GM23338 (cell line): ENCODE measurements around the gene GPSM1. TPM values are rescaled to one million over a fixed set of nuclear protein-coding genes. Genes with fewer than 3 reads are reported as not detected.

Experiments
- ATAC-seq: fragments of 200-7000 bp; cut with Tn5 transposase; 3 replicates; pipeline ENCODE4 v1.9.1; 2020
- DNase-seq: peaks from one replicate; pipeline ENCODE4 v3.0.0-alpha.2; 2015; ENCODE audit warnings: low spot score
- H2AFZ ChIP-seq: fragments of 200-600 bp; sonication (generic); 2 replicates; pipeline ENCODE4 v1.8.0; 2016; ENCODE audit warnings: antibody characterized with exemption, mild to moderate bottlenecking, moderate library complexity
- H3F3A ChIP-seq: fragments of 200-600 bp; sonication (generic); replicated peaks from 2 replicates; pipeline ENCODE4 v1.8.0; 2017; ENCODE audit warnings: antibody characterized with exemption, mixed run types, low read depth
- H3K27ac ChIP-seq: fragments of 200-600 bp; sonication (generic); 2 replicates; pipeline ENCODE4 v1.6.1; 2016; ENCODE audit warnings: low read depth
- H3K27me3 ChIP-seq: fragments of 200-600 bp; sonication (generic); 2 replicates; pipeline ENCODE4 v1.8.0; 2016; ENCODE audit warnings: mild to moderate bottlenecking, mixed run types, moderate library complexity; ENCODE audit not compliant: insufficient read depth
- H3K36me3 ChIP-seq: fragments of 200-600 bp; sonication (generic); 2 replicates; pipeline ENCODE4 v1.8.0; 2016; ENCODE audit warnings: mild to moderate bottlenecking; ENCODE audit not compliant: insufficient read depth
- H3K4me1 ChIP-seq: fragments of 200-600 bp; sonication (generic); 2 replicates; pipeline ENCODE4 v1.8.0; 2016; ENCODE audit warnings: mild to moderate bottlenecking, moderate library complexity; ENCODE audit not compliant: insufficient read depth
- H3K4me2 ChIP-seq: fragments of 200-600 bp; sonication (generic); 2 replicates; pipeline ENCODE4 v1.7.1; 2017; ENCODE audit warnings: mixed run types
- H3K4me3 ChIP-seq: fragments of 200-600 bp; sonication (generic); 2 replicates; pipeline ENCODE4 v1.6.1; 2016; ENCODE audit warnings: mixed run types
- H3K79me2 ChIP-seq: fragments of 200-600 bp; sonication (generic); replicated peaks from 2 replicates; pipeline ENCODE4 v1.8.0; 2017; ENCODE audit warnings: mild to moderate bottlenecking; ENCODE audit not compliant: insufficient read depth
- H3K9me2 ChIP-seq: fragments of 200-600 bp; sonication (generic); 2 replicates; pipeline ENCODE4 v1.8.0; 2017; ENCODE audit not compliant: insufficient read depth
- H4K20me1 ChIP-seq: fragments of 200-600 bp; sonication (generic); replicated peaks from 2 replicates; pipeline ENCODE4 v1.8.0; 2017; ENCODE audit warnings: mild to moderate bottlenecking; ENCODE audit not compliant: insufficient read depth
- H3K27ac Mint-ChIP-seq: 2 replicates; pipeline ENCODE4 v1.8.0; 2020; ENCODE audit warnings: inconsistent platforms, mild to moderate bottlenecking, moderate library complexity, mixed read lengths
- H3K27me3 Mint-ChIP-seq: 3 replicates; pipeline ENCODE4 v1.8.0; 2022; ENCODE audit warnings: low read depth, mild to moderate bottlenecking, moderate library complexity, mixed read lengths, inconsistent platforms; ENCODE audit not compliant: insufficient read depth, poor library complexity
- H3K36me3 Mint-ChIP-seq: 3 replicates; pipeline ENCODE4 v1.8.0; 2021; ENCODE audit warnings: low read depth, mild to moderate bottlenecking, inconsistent platforms, moderate library complexity, mixed read lengths
- H3K4me1 Mint-ChIP-seq: 3 replicates; pipeline ENCODE4 v1.8.0; 2020; ENCODE audit warnings: mild to moderate bottlenecking, inconsistent platforms, mixed read lengths
- H3K4me3 Mint-ChIP-seq: 3 replicates; pipeline ENCODE4 v1.8.0; 2021; ENCODE audit warnings: moderate library complexity, mild to moderate bottlenecking, inconsistent platforms, mixed read lengths
- H3K9me3 Mint-ChIP-seq: 3 replicates; pipeline ENCODE4 v1.8.0; 2020; ENCODE audit warnings: moderate library complexity, mild to moderate bottlenecking, inconsistent platforms, mixed read lengths
- CREB1 ChIP-seq: fragments of 250-450 bp; sonication (Bioruptor Pico); IDR thresholded peaks from 2 replicates; pipeline ENCODE4 v1.5.0; 2020; ENCODE audit warnings: low read depth, mild to moderate bottlenecking, moderate library complexity
- EZH2 ChIP-seq: fragments of 200-600 bp; sonication (generic); IDR thresholded peaks from one replicate; pipeline ENCODE4 v1.8.0; 2017; ENCODE audit warnings: antibody characterized with exemption, mild to moderate bottlenecking, low read depth; ENCODE audit not compliant: unreplicated experiment
- EZH2phosphoT487 ChIP-seq: fragments of 200-600 bp; sonication (generic); IDR thresholded peaks from one replicate; pipeline ENCODE4 v1.8.1; 2018; ENCODE audit warnings: antibody characterized with exemption; ENCODE audit not compliant: unreplicated experiment
- JUNB ChIP-seq: IDR thresholded peaks from one replicate; pipeline ENCODE4 v1.6.1; 2016; ENCODE audit warnings: antibody characterized with exemption; ENCODE audit not compliant: unreplicated experiment
- NANOG ChIP-seq: IDR thresholded peaks from 2 replicates; pipeline ENCODE4 v1.6.1; 2016; ENCODE audit warnings: antibody characterized with exemption, borderline replicate concordance
- POLR2AphosphoS5 ChIP-seq: IDR thresholded peaks from 2 replicates; pipeline ENCODE4 v1.6.1; 2016; ENCODE audit warnings: antibody characterized with exemption, low read depth
- STAT1 ChIP-seq: IDR thresholded peaks from one replicate; pipeline ENCODE4 v1.6.1; 2016; ENCODE audit warnings: antibody characterized with exemption; ENCODE audit not compliant: unreplicated experiment
- ZNF114 ChIP-seq: fragments of 250-450 bp; sonication (Bioruptor Pico); IDR thresholded peaks from 2 replicates; pipeline ENCODE4 v1.5.0; 2020; ENCODE audit warnings: mild to moderate bottlenecking, moderate library complexity
- ZNF331 ChIP-seq: fragments of 250-450 bp; sonication (Bioruptor Pico); IDR thresholded peaks from 2 replicates; pipeline ENCODE4 v1.5.0; 2020; ENCODE audit warnings: low read depth, mild to moderate bottlenecking, moderate library complexity
- polyA plus RNA-seq: library from polyadenylated mRNA; unstranded; fragments of >200 nt; fragmentation: Nextera tagmentation; extraction: Ambion mirVana; gene quantifications from 2 replicates; pipeline ENCODE4 v1.2.1, GENCODE V29; 2016
- total RNA-seq: library from RNA; depleted of rRNA; stranded (reverse); fragments of >200 nt; shearing (Covaris generic); gene quantifications from 2 replicates; pipeline ENCODE4 v1.2.3, GENCODE V29; 2014
- TF ChIP-seq, protein P1 (sequence below), 2 experiments: fragments of 200-600 bp in 1 of 2; sonication (generic) in 1 of 2; conservative IDR thresholded peaks; 2 replicates each; pipeline versions ENCODE4 v1.5.1 to v1.6.1; 2016 to 2017; ENCODE audit warnings: antibody characterized with exemption in 2 of 2, low read depth in 2 of 2, mild to moderate bottlenecking in 2 of 2, moderate library complexity in 1 of 2
- TF ChIP-seq, protein P2 (sequence below): IDR thresholded peaks from 2 replicates; pipeline ENCODE4 v1.6.1; 2016; ENCODE audit warnings: antibody characterized with exemption
- TF ChIP-seq, protein P3 (sequence below): IDR thresholded peaks from one replicate; pipeline ENCODE4 v1.6.1; 2018; ENCODE audit warnings: antibody characterized with exemption; ENCODE audit not compliant: unreplicated experiment

GPSM1 gene
- total and polyA plus RNA-seq, 2 experiments from 2014 or later, result 4.8 to 23.2 TPM

DNA sequence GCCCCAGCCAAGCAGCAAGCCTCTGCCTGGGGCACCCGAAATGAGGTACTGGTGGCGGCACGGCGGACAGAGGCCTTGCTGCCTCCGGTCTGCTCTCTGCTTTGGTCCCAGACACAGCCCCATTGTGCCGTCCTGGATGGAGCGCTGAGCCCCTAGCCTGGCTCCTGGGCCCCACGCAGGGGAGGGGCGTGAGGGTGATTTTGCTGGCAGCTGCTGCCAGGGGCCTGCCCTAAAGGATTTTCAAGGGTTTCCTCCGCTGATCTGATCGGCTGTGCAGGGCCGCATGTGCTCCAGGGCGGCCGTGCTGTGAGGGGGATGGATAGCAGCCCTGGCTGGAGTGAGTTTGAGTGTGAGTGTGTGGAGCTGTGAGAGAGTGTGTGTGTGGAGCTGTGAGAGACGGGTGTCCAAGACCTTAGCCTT lies 1.3 kb downstream of the GPSM1 start (continued):
- TF ChIP-seq, protein P1, sequence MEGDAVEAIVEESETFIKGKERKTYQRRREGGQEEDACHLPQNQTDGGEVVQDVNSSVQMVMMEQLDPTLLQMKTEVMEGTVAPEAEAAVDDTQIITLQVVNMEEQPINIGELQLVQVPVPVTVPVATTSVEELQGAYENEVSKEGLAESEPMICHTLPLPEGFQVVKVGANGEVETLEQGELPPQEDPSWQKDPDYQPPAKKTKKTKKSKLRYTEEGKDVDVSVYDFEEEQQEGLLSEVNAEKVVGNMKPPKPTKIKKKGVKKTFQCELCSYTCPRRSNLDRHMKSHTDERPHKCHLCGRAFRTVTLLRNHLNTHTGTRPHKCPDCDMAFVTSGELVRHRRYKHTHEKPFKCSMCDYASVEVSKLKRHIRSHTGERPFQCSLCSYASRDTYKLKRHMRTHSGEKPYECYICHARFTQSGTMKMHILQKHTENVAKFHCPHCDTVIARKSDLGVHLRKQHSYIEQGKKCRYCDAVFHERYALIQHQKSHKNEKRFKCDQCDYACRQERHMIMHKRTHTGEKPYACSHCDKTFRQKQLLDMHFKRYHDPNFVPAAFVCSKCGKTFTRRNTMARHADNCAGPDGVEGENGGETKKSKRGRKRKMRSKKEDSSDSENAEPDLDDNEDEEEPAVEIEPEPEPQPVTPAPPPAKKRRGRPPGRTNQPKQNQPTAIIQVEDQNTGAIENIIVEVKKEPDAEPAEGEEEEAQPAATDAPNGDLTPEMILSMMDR (conservative IDR thresholded peaks at IDR 0.05; ENCODE audit: low read depth in 2 of 2), result no peak
- no peak for TF ChIP-seq POLR2AphosphoS5
- no peak for TF ChIP-seq JUNB
- TF ChIP-seq ZNF114 (CRISPR knock-in tag), result no peak
- TF ChIP-seq, protein P2, sequence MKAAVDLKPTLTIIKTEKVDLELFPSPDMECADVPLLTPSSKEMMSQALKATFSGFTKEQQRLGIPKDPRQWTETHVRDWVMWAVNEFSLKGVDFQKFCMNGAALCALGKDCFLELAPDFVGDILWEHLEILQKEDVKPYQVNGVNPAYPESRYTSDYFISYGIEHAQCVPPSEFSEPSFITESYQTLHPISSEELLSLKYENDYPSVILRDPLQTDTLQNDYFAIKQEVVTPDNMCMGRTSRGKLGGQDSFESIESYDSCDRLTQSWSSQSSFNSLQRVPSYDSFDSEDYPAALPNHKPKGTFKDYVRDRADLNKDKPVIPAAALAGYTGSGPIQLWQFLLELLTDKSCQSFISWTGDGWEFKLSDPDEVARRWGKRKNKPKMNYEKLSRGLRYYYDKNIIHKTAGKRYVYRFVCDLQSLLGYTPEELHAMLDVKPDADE, result no peak
- no peak for TF ChIP-seq EZH2
- TF ChIP-seq NANOG, result no peak
- TF ChIP-seq, protein P3, sequence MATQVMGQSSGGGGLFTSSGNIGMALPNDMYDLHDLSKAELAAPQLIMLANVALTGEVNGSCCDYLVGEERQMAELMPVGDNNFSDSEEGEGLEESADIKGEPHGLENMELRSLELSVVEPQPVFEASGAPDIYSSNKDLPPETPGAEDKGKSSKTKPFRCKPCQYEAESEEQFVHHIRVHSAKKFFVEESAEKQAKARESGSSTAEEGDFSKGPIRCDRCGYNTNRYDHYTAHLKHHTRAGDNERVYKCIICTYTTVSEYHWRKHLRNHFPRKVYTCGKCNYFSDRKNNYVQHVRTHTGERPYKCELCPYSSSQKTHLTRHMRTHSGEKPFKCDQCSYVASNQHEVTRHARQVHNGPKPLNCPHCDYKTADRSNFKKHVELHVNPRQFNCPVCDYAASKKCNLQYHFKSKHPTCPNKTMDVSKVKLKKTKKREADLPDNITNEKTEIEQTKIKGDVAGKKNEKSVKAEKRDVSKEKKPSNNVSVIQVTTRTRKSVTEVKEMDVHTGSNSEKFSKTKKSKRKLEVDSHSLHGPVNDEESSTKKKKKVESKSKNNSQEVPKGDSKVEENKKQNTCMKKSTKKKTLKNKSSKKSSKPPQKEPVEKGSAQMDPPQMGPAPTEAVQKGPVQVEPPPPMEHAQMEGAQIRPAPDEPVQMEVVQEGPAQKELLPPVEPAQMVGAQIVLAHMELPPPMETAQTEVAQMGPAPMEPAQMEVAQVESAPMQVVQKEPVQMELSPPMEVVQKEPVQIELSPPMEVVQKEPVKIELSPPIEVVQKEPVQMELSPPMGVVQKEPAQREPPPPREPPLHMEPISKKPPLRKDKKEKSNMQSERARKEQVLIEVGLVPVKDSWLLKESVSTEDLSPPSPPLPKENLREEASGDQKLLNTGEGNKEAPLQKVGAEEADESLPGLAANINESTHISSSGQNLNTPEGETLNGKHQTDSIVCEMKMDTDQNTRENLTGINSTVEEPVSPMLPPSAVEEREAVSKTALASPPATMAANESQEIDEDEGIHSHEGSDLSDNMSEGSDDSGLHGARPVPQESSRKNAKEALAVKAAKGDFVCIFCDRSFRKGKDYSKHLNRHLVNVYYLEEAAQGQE, result no peak
- no peak for TF ChIP-seq ZNF331
- no peak for TF ChIP-seq STAT1

DNA sequence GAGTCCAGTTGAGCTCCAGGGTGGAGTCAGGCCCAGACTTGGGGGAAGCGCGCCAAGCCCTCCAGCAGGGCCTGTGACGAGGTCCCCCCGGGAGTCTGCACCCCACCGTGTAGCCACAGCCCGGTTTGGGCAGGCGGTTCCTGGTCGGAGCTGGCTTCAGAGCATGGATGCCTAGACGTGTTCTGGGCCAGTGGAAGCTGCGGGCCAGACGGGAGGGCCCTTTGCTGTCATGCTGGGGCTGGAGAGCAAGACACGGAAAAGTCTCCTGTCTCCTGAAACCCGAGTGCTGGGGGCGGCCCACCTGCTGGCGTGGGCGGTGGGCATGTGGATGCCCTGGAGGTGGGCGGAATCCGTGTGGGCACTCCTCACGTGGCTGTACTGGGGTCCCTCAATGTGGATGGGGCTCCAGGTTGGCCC lies 1.9 kb downstream of the GPSM1 start:
- Histone ChIP-seq H2AFZ (no peak overlapping the region), H3K36me3 (no peaks in the 10 kb centered on the region), H3K4me2 (peak overlapping the region; percentile 75; the same call in 1 of the 2 replicates), H3F3A (0 out of 2 replicates have a peak, but pooled peaks cover 3% of the 10 kb centered on the region), H3K79me2 (no peaks in the 10 kb centered on the region; the same call in 1 of the 2 replicates), H3K9me2 (no peaks in the 10 kb centered on the region), H3K4me3 (no peak overlapping the region; the same call in 1 of the 2 replicates), H3K27me3 (no peaks in the 10 kb centered on the region), H4K20me1 (no peaks in the 10 kb centered on the region), H3K4me1 (peaks cover 17% of the 10 kb centered on the region), H3K27ac (no peak overlapping the region)
- H3K27ac Mint-ChIP-seq, result no peak overlapping the region
- ATAC-seq, result no peak
- no peaks in the 10 kb centered on the region for H3K36me3 Mint-ChIP-seq
- no peaks in the 10 kb centered on the region for H3K9me3 Mint-ChIP-seq
- no peak overlapping the region for H3K4me3 Mint-ChIP-seq
- peaks cover 8% of the 10 kb centered on the region for H3K4me1 Mint-ChIP-seq
- H3K27me3 Mint-ChIP-seq, result peaks cover 7% of the 10 kb centered on the region
- no peak for DNase-seq
- TF ChIP-seq, protein P2, result no peak
- TF ChIP-seq JUNB, result no peak
- TF ChIP-seq CREB1 (CRISPR knock-in tag), result no peak
- TF ChIP-seq, protein P3, result no peak
- TF ChIP-seq ZNF331, result no peak
- TF ChIP-seq STAT1, result no peak
- TF ChIP-seq, protein P1 (conservative IDR thresholded peaks at IDR 0.05; ENCODE audit: low read depth in 2 of 2), result no peak
- TF ChIP-seq EZH2, result no peak
- TF ChIP-seq EZH2phosphoT487, result no peak
- TF ChIP-seq ZNF114 (CRISPR knock-in tag), result no peak
- no peak for TF ChIP-seq NANOG
- no peak for TF ChIP-seq POLR2AphosphoS5
